GM12874 (cell line): Measurements from ENCODE around the gene ZRANB3.

Source experiments
- CTCF ChIP-seq: IDR thresholded peaks from 2 replicates; pipeline ENCODE4 v1.5.1; 2011; ENCODE audit warnings: low read depth, mild to moderate bottlenecking, control low read depth, low read length, moderate library complexity; ENCODE audit not compliant: insufficient read depth

The ZRANB3 gene

GRCh38 chr2:135152361-135152760, 378.7 kb downstream of the ZRANB3 start:
- no peak for TF ChIP-seq CTCF

DNA sequence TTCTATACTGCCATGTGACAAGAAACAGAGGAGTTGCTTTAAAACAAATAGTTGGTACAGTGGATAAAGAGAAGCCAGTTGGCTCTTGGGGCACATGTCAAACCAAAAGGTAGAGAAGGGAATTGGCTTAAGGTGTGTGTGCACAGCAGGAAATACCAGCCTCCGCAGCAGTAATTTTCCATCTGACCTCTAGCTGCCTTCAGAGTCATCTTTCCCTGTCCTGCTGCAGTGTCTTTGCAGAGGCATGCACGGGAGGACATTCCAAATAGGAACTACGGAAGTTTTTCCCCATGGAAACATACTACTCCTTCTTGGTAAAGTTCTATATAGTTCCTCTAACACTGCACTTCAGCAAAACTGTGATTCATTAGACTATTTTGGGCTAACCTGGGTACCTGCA, 379.4 kb downstream of the ZRANB3 start:
- no peak for TF ChIP-seq CTCF

GRCh38 chr2:135150725-135151124, 380.3 kb downstream of the ZRANB3 start:
- no peak for TF ChIP-seq CTCF

DNA sequence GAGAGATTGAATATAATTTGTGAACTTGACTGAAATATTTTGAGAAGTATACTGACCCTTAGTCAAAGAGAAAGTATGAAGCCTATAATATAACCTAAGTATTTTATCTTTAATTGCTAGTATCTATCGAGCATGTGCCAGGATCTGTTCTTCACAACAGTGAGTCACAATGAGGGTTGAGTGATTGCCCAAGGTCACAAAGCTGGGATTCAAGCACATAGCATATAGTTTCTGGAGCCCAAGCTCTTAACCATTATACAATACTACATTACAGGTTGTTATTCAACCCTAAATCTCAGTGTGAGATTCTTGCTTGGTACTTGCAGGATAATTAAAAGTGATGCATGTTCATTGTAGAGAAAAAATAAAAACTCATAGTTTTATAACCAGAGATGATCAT, 381.8 kb downstream of the ZRANB3 start:
- TF ChIP-seq CTCF, result no peak

GRCh38 chr2:135144343-135144742, 386.7 kb downstream of the ZRANB3 start:
- TF ChIP-seq CTCF, result no peak

GRCh38 chr2:135142323-135142722, 388.7 kb downstream of the ZRANB3 start:
- TF ChIP-seq CTCF, result no peak

DNA sequence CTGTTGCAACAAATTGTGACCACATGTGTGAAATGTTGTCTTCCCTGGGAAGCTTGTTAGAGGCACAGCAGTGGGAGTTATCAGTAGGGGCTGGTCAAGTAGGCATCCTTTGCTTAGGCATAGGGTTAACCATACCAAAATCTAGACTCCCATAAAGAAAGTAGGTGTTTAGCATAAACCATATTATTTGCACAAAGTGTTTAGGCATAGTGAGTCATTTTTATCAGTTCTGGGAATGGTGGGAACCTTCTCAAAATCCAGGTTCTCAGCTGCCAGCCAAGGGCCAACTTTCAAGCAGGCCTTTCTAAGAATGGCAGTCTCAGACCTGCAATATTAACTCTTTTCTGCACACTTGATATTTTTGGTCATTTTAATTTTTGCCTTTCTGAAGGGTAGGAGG, 390.4 kb downstream of the ZRANB3 start:
- no peak for TF ChIP-seq CTCF

DNA sequence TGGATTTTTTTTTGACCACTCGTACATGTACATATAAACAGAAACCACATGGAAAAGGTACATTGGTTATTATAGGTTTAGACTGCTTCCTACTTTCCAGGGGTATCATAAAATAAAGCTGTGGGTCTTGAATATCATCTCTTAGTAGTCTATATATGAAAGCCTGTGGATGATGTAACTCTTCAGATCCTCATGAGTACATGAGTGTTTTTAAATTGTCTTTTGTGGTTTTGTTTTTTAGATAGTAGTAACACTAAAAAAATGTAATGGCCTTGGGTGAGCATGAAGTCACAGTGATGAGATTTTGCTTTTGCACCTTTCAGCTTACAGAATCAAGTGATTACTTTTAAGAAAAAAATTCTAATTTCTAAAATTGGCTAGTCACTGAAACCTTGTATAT, 398.7 kb downstream of the ZRANB3 start:
- TF ChIP-seq CTCF, result no peak
